Adrenal gland (tissue), 12 donors: Measurements from ENCODE around the gene GAPVD1. TPM values are rescaled to one million over a fixed set of nuclear protein-coding genes. Genes with fewer than 3 reads are reported as not detected.

Experiments used
- DNase-seq, 7 donors: peaks; one replicate each; pipeline ENCODE4 v3.0.0-alpha.2; 2019 to 2020
- H3K27ac ChIP-seq, 5 donors: fragments of 200-600 bp; sonication (generic) in 4 of 5; 1 replicate in 3 of 5; 2 replicates in 2 of 5; pipeline versions ENCODE4 v1.5.1 to v1.8.0; 2016 to 2020; ENCODE audit warnings: mild to moderate bottlenecking in 1 of 5
- H3K27me3 ChIP-seq: fragments of 200-600 bp; 2 replicates; pipeline ENCODE4 v1.8.0; 2021
- H3K36me3 ChIP-seq, 2 donors: fragments of 200-600 bp; replicated peaks in 1 of 2; 1 replicate in 1 of 2; 2 replicates in 1 of 2; pipeline versions ENCODE4 v1.5.1 to v1.8.0; 2018 to 2022
- H3K4me1 ChIP-seq, 2 donors: fragments of 200-600 bp; replicated peaks in 1 of 2; 1 replicate in 1 of 2; 2 replicates in 1 of 2; pipeline versions ENCODE4 v1.5.1 to v1.8.0; 2018 to 2021
- H3K4me3 ChIP-seq, 4 donors: fragments of 200-600 bp; sonication (generic) in 3 of 4; one replicate each; pipeline ENCODE4 v1.5.1; 2016 to 2018
- H3K9me3 ChIP-seq, 3 donors: fragments of 200-600 bp; sonication (generic) in 1 of 3; replicated peaks in 1 of 3; 1 replicate in 2 of 3; 2 replicates in 1 of 3; pipeline versions ENCODE4 v1.5.1 to v1.8.0; 2016 to 2021
- CTCF ChIP-seq, 6 experiments: fragments of 450-650 bp in 4 of 6; fragments of 200-600 bp in 2 of 6; sonication (generic) in 1 of 6; IDR thresholded peaks; 1 replicate in 5 of 6; 2 replicates in 1 of 6; pipeline versions ENCODE4 v1.5.1 to v1.8.0; 2016 to 2021; ENCODE audit warnings: antibody characterized with exemption in 6 of 6, mild to moderate bottlenecking in 2 of 6, moderate library complexity in 1 of 6
- POLR2A ChIP-seq, 2 donors: fragments of 450-650 bp; IDR thresholded peaks; one replicate each; pipeline ENCODE4 v1.6.1; 2017; ENCODE audit warnings: antibody characterized with exemption in 2 of 2, mild to moderate bottlenecking in 2 of 2, moderate library complexity in 1 of 2
- WGBS, 4 donors: extraction: QIAGEN DNeasy Blood & Tissue Kit in 2 of 4; methylation state at CpG; one replicate each; pipeline versions ENCODE4 v1.1.5 to v1.1.7; 2013 to 2017; 5-methylcytosine and 5-hydroxymethylcytosine counted together
- intact Hi-C, 2 donors: fragments of 100-400 bp; cut with DNase I; formaldehyde crosslinking; loops; one replicate each; pipeline versions ENCODE4 v1.14.1 to v1.15.0; 2022 to 2023
- polyA plus RNA-seq, 3 donors: library from polyadenylated mRNA; stranded (reverse); fragments of 200-250 nt in 2 of 3; fragments of 350-450 nt in 1 of 3; fragmentation: Illumina TruSeq in 1 of 3; extraction: RNeasy Lipid Tissue Mini Kit (QIAGEN cat#74804) in 1 of 3; gene quantifications; one replicate each; pipeline ENCODE4 v1.2.3, GENCODE V29; 2013 to 2014
- total RNA-seq, 9 donors: library from RNA; depleted of rRNA in 4 of 9; stranded (reverse); fragments of >200 nt in 4 of 9; fragments of 120-200 nt in 1 of 9; fragmentation: NEBNext Ultra II Directional in 1 of 9; extraction: Animal tissue kit (Norgen Biotek cat#: 25700) in 1 of 9; gene quantifications; one replicate each; pipeline versions ENCODE4 v1.1.0 to v1.2.4, GENCODE V29; 2013 to 2023
- donor health status: healthy with polysubstance abuse.
- donor health status: Bipolar disorder and iron deficiency.
- donor health status: DM: yes; HTN: yes; CAD: no.
- donor health status: DM: no; HTN: no; CAD: no.
- donor health status: DM: no; HTN: no; CAD: no.
- donor health status: DM: yes; HTN: yes; CAD: no.

Gene GAPVD1
- total and polyA plus RNA-seq, 12 donors, result 7.1 to 63.1 (median 39.3) TPM

- H3K36me3 ChIP-seq, result peaks cover 0 to 54% of the 10 kb centered on the region in 2 donors
- intact Hi-C loops, result no loop called here
- peaks cover 0 to 8% (median 6%) of the 10 kb centered on the region in 3 donors for H3K9me3 ChIP-seq
- H3K27ac ChIP-seq, result no peak overlapping the region
- no peaks in the 10 kb centered on the region for H3K27me3 ChIP-seq
- DNase-seq, result no peak
- H3K4me1 ChIP-seq, result no peaks in the 10 kb centered on the region
- 63 to 95% (median 84%) methylated on average over 3 of the region's 3 CpGs for WGBS, 4 donors
- no peak overlapping the region for H3K4me3 ChIP-seq
- TF ChIP-seq POLR2A (IDR thresholded peaks at IDR 0.05) (no peak), CTCF (IDR thresholded peaks at IDR 0.05) (no peak)
Measured at GRCh38 chr9:125321496-125321895, 59.9 kb downstream of the GAPVD1 start.

- intact Hi-C loops, result no loop called here
- no peak overlapping the region for H3K4me3 ChIP-seq
- H3K36me3 ChIP-seq, result peaks cover 0 to 64% of the 10 kb centered on the region in 2 donors
- H3K4me1 ChIP-seq, result no peaks in the 10 kb centered on the region
- no peak for TF ChIP-seq CTCF (IDR thresholded peaks at IDR 0.05)
- TF ChIP-seq POLR2A (IDR thresholded peaks at IDR 0.05), result no peak
- WGBS, 4 donors, result 86 to 89% (median 87%) methylated on average over 1 of the region's 1 CpG
- H3K9me3 ChIP-seq, result no peaks in the 10 kb centered on the region
- no peaks in the 10 kb centered on the region for H3K27me3 ChIP-seq
- H3K27ac ChIP-seq, result no peak overlapping the region
- DNase-seq, result no peak
Measured at GRCh38 chr9:125323615-125324014, 62.0 kb downstream of the GAPVD1 start.

- Histone ChIP-seq H3K4me3 (no peak overlapping the region), H3K27me3 (no peaks in the 10 kb centered on the region), H3K36me3 (peaks cover 0 to 68% of the 10 kb centered on the region in 2 donors), H3K27ac (no peak overlapping the region), H3K9me3 (no peaks in the 10 kb centered on the region), H3K4me1 (no peaks in the 10 kb centered on the region)
- no peak for DNase-seq
- no peak for TF ChIP-seq CTCF (IDR thresholded peaks at IDR 0.05)
- TF ChIP-seq POLR2A (IDR thresholded peaks at IDR 0.05), result no peak
- intact Hi-C loops, result no loop called here
- 79 to 100% (median 92%) methylated on average over 2 of the region's 2 CpGs for WGBS, 4 donors
Measured at GRCh38 chr9:125325826-125326225, 64.2 kb downstream of the GAPVD1 start.

- no peak overlapping the region for H3K27ac ChIP-seq
- no peaks in the 10 kb centered on the region for H3K4me1 ChIP-seq
- intact Hi-C loops, result no loop called here
- TF ChIP-seq POLR2A (IDR thresholded peaks at IDR 0.05) (no peak), CTCF (IDR thresholded peaks at IDR 0.05) (no peak)
- peaks cover 0 to 72% of the 10 kb centered on the region in 2 donors for H3K36me3 ChIP-seq
- H3K9me3 ChIP-seq, result no peaks in the 10 kb centered on the region
- no peak overlapping the region for H3K4me3 ChIP-seq
- no peak for DNase-seq
- no peaks in the 10 kb centered on the region for H3K27me3 ChIP-seq
Measured at GRCh38 chr9:125329978-125330377, 68.4 kb downstream of the GAPVD1 start.
